GM19351 (cell line): ENCODE measurements around the gene ADGRD1.

Experiments
- ATAC-seq: cut with Tn5 transposase; IDR thresholded peaks from one replicate; pipeline ENCODE4 v1.9.1; 2021; ENCODE audit warnings: mild to moderate bottlenecking, moderate library complexity; ENCODE audit not compliant: unreplicated experiment

ADGRD1 gene

GRCh38 chr12:131187602-131188001 is 233.9 kb downstream of the ADGRD1 start:
- no peak for ATAC-seq

- no peak for ATAC-seq
Observed at GRCh38 chr12:131188131-131189050, 234.7 kb downstream of the ADGRD1 start.

- no peak for ATAC-seq
Observed at GRCh38 chr12:131189781-131190180, 236.1 kb downstream of the ADGRD1 start.

GRCh38 chr12:131190965-131191364 is 237.3 kb downstream of the ADGRD1 start:
- no peak for ATAC-seq
